Panc1 (cell line): Measurements from ENCODE around the gene ABCD3.

ENCODE experiments used
- POLR2AphosphoS5 ChIP-seq: IDR thresholded peaks from 2 replicates; pipeline ENCODE4 v1.6.1; 2012; ENCODE audit warnings: mild to moderate bottlenecking, low read depth, low read length, moderate library complexity
- TCF7L2 ChIP-seq: IDR thresholded peaks from 2 replicates; pipeline ENCODE4 v1.6.1; 2011; ENCODE audit warnings: mild to moderate bottlenecking, low read depth, low read length, inconsistent platforms
- TF ChIP-seq, protein P1 (sequence below): fragments of 450-650 bp; IDR thresholded peaks from 2 replicates; pipeline ENCODE4 v1.5.1; 2017; ENCODE audit warnings: mild to moderate bottlenecking
- TF ChIP-seq, protein P2 (sequence below), 2 experiments: IDR thresholded peaks; 2 replicates each; pipeline ENCODE4 v1.6.1; 2011 to 2012; ENCODE audit warnings: low read depth in 2 of 2, control low read depth in 1 of 2, low read length in 1 of 2, mild to moderate bottlenecking in 1 of 2, moderate library complexity in 1 of 2; ENCODE audit not compliant: insufficient read depth in 1 of 2

DNA sequence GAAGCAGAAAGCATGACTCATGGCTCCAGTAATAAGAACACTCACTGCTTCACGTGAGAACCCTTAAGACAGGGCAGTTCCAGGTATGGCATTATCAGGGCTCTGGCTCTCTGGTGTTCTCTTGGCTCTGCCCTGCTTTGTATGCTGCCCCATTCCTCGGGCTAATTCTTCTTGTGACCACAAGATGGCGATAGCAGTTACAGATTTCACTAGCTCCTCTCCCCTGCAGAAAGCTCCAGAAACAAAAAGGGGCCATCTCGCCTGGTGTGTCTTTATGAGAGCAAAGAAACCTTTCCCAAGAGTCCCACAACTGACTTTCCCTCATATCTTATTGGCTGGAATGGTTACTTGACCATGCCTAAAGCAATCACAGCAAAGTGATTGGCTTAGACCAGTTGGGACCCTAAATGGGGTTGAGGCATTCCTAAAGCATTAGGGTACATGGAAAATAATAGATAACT, 63.3 kb downstream of the ABCD3 start:
- TF ChIP-seq, protein P1, sequence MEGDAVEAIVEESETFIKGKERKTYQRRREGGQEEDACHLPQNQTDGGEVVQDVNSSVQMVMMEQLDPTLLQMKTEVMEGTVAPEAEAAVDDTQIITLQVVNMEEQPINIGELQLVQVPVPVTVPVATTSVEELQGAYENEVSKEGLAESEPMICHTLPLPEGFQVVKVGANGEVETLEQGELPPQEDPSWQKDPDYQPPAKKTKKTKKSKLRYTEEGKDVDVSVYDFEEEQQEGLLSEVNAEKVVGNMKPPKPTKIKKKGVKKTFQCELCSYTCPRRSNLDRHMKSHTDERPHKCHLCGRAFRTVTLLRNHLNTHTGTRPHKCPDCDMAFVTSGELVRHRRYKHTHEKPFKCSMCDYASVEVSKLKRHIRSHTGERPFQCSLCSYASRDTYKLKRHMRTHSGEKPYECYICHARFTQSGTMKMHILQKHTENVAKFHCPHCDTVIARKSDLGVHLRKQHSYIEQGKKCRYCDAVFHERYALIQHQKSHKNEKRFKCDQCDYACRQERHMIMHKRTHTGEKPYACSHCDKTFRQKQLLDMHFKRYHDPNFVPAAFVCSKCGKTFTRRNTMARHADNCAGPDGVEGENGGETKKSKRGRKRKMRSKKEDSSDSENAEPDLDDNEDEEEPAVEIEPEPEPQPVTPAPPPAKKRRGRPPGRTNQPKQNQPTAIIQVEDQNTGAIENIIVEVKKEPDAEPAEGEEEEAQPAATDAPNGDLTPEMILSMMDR = peak; percentile 80
- TF ChIP-seq TCF7L2 (no peak), POLR2AphosphoS5 (no peak)
- TF ChIP-seq, protein P2, sequence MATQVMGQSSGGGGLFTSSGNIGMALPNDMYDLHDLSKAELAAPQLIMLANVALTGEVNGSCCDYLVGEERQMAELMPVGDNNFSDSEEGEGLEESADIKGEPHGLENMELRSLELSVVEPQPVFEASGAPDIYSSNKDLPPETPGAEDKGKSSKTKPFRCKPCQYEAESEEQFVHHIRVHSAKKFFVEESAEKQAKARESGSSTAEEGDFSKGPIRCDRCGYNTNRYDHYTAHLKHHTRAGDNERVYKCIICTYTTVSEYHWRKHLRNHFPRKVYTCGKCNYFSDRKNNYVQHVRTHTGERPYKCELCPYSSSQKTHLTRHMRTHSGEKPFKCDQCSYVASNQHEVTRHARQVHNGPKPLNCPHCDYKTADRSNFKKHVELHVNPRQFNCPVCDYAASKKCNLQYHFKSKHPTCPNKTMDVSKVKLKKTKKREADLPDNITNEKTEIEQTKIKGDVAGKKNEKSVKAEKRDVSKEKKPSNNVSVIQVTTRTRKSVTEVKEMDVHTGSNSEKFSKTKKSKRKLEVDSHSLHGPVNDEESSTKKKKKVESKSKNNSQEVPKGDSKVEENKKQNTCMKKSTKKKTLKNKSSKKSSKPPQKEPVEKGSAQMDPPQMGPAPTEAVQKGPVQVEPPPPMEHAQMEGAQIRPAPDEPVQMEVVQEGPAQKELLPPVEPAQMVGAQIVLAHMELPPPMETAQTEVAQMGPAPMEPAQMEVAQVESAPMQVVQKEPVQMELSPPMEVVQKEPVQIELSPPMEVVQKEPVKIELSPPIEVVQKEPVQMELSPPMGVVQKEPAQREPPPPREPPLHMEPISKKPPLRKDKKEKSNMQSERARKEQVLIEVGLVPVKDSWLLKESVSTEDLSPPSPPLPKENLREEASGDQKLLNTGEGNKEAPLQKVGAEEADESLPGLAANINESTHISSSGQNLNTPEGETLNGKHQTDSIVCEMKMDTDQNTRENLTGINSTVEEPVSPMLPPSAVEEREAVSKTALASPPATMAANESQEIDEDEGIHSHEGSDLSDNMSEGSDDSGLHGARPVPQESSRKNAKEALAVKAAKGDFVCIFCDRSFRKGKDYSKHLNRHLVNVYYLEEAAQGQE (IDR thresholded peaks at IDR 0.05; ENCODE audit: insufficient read depth in 1 of 2, low read depth in 2 of 2, low read length in 1 of 2) = no peak
